ENCODE measurements around the gene TMPRSS3.

The TMPRSS3 gene

DNA sequence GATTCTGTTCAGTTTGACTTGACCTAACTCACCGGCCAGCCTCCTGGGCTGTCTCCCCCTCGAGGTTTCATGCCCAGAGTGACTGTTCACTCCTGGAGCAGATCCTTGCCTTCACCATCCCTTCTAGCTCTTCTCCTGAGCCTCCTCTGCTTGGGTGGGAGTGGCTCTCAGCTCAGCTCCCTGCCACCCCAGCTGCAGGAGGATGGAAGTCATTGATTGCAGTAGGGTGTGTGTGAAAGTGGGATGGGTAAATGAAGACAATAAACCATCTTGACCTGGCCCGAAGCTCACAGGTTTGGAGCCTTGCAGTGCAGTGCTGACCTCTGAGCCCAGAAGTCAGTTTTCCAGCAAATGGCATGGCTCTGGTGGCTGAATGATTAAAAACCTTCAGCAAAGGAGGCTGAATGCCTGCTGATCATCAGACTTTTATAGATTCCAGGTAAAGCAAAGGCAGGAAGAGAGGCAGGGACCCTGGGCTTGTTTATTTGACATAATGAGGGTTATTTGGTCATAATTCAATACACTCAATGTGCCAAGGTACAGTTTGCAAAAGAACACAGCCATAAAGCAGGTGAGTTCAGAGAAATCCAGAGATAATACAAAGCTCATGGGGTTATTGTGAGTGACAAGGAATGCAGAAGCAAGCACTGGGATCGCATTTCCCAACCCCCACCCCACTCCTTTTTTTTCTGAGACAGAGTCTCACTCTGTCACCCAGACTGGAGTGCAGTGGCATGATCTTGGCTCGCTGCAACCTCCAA is 63.1 kb downstream of the TMPRSS3 start:
- no peak overlapping the region for H3K27ac ChIP-seq (ENCODE audit: low read depth, low read length)
- H4K20me1 ChIP-seq (ENCODE audit: control insufficient read depth, insufficient read depth, low read depth, low read length) = no peaks in the 10 kb centered on the region
- H3K79me2 ChIP-seq (ENCODE audit: control insufficient read depth, low read length) = no peaks in the 10 kb centered on the region
- H3K4me1 ChIP-seq (ENCODE audit: control insufficient read depth, low read length) = peaks cover 6% of the 10 kb centered on the region; the same call in 1 of the 2 replicates
- no peak overlapping the region for H3K4me2 ChIP-seq (ENCODE audit: low read length)
- no peak for TF ChIP-seq EZH2phosphoT487 (IDR thresholded peaks at IDR 0.05; ENCODE audit: borderline replicate concordance, low read length)
- TF ChIP-seq, protein P1, sequence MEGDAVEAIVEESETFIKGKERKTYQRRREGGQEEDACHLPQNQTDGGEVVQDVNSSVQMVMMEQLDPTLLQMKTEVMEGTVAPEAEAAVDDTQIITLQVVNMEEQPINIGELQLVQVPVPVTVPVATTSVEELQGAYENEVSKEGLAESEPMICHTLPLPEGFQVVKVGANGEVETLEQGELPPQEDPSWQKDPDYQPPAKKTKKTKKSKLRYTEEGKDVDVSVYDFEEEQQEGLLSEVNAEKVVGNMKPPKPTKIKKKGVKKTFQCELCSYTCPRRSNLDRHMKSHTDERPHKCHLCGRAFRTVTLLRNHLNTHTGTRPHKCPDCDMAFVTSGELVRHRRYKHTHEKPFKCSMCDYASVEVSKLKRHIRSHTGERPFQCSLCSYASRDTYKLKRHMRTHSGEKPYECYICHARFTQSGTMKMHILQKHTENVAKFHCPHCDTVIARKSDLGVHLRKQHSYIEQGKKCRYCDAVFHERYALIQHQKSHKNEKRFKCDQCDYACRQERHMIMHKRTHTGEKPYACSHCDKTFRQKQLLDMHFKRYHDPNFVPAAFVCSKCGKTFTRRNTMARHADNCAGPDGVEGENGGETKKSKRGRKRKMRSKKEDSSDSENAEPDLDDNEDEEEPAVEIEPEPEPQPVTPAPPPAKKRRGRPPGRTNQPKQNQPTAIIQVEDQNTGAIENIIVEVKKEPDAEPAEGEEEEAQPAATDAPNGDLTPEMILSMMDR (IDR thresholded peaks at IDR 0.05; ENCODE audit: low read depth, low read length, poor library complexity, severe bottlenecking) = no peak
- H3K27me3 ChIP-seq (ENCODE audit: control insufficient read depth, low read length) = peaks cover 36% of the 10 kb centered on the region
- no peaks in the 10 kb centered on the region for H3K9me3 ChIP-seq (ENCODE audit: control insufficient read depth, insufficient read depth, low read length)
- no peaks in the 10 kb centered on the region for H3K9me2 ChIP-seq (replicated peaks; ENCODE audit: control insufficient read depth, low read length)
- H3K36me3 ChIP-seq (ENCODE audit: control insufficient read depth, low read length) = no peaks in the 10 kb centered on the region
- H3K4me3 ChIP-seq (ENCODE audit: low read length) = no peak overlapping the region
- peaks cover 5% of the 10 kb centered on the region; the same call in 1 of the 2 replicates for H3F3A ChIP-seq (ENCODE audit: control insufficient read depth, insufficient read depth)

DNA sequence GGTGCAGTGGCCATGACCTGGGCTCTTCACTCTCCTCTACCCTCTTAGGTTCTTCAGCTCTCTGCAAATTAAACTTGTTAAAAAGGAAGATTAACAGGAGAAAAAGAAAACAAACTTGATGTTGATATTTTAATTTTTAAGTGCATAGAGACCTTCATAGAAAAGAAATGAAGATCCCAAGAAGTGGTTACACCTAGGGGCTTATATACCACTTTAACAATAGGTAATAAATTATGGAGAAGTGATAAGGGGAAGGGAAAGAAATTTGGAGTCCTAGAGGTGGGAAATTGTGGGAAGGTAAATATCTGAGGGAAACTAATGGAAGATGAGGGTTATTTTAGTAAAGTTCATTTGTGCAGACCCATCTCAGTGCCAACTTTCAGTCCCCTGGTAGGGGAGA is 64.2 kb downstream of the TMPRSS3 start:
- Histone ChIP-seq H3K79me2 (ENCODE audit: control insufficient read depth, low read length) (no peaks in the 10 kb centered on the region), H3K27me3 (ENCODE audit: control insufficient read depth, low read length) (peaks cover 30% of the 10 kb centered on the region), H3K36me3 (ENCODE audit: control insufficient read depth, low read length) (no peaks in the 10 kb centered on the region), H3K4me2 (ENCODE audit: low read length) (no peak overlapping the region), H3K4me1 (ENCODE audit: control insufficient read depth, low read length) (peaks cover 6% of the 10 kb centered on the region; the same call in 1 of the 2 replicates), H3K4me3 (ENCODE audit: low read length) (no peak overlapping the region), H3K27ac (ENCODE audit: low read depth, low read length) (no peak overlapping the region), H3F3A (ENCODE audit: control insufficient read depth, insufficient read depth) (peaks cover 4% of the 10 kb centered on the region; the same call in 1 of the 2 replicates), H4K20me1 (ENCODE audit: control insufficient read depth, insufficient read depth, low read depth, low read length) (no peaks in the 10 kb centered on the region), H3K9me3 (ENCODE audit: control insufficient read depth, insufficient read depth, low read length) (no peaks in the 10 kb centered on the region), H3K9me2 (replicated peaks; ENCODE audit: control insufficient read depth, low read length) (no peaks in the 10 kb centered on the region)
- TF ChIP-seq, protein P1 (IDR thresholded peaks at IDR 0.05; ENCODE audit: low read depth, low read length, poor library complexity, severe bottlenecking) = no peak
- TF ChIP-seq EZH2phosphoT487 (IDR thresholded peaks at IDR 0.05; ENCODE audit: borderline replicate concordance, low read length) = no peak

DNA sequence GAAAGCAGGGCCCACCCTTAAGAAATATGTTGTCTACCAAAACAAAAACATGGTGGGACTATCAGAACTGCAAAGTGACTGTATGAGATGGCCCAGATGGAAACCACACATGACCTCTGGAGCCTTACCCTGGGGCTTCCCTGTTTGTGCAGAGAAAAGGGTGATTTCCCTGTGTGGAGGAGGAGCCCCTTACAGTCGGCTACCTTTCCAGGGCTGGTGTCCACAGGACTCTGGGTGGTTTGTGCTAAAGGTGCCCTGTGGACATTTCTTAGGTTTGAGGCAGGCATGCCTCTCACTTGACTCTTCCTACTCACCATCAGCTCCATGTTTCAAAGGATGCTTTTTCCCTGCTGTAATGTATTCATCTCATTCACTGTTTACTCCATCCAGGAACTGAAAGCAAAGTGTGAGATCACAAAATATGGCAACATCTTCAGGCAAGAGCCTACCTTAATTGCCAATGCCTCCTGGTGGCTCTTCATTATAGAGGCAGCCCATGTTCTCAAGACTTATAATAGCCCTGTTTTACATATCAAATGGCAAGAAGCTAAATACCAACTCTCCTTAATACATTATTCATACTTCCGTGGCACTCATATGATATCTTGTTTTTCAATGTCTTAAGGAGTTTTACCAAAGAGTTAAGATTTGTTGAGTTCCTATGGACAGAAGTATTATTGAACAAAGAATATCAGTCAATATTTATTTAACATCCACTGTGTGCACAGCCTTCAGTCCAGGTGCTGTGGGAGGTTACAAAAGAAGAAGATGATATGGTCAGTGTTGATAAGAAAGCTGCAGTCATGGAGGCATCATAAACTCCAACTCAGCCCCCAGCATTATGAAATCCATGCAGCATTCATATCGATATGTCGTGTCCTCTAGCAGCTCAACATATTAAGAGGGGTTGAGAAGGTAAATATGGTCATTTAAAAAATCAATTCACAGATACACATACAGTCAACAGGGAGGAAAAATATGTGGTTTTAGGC is 65.2 kb downstream of the TMPRSS3 start:
- Histone ChIP-seq H3K9me2 (replicated peaks; ENCODE audit: control insufficient read depth, low read length) (no peaks in the 10 kb centered on the region), H4K20me1 (ENCODE audit: control insufficient read depth, insufficient read depth, low read depth, low read length) (no peaks in the 10 kb centered on the region), H3K4me2 (ENCODE audit: low read length) (no peak overlapping the region)

More for the DNA sequence above, 65.2 kb downstream of the TMPRSS3 start:
- Histone ChIP-seq H3K36me3 (ENCODE audit: control insufficient read depth, low read length) (no peaks in the 10 kb centered on the region), H3K27me3 (ENCODE audit: control insufficient read depth, low read length) (peaks cover 23% of the 10 kb centered on the region), H3K27ac (ENCODE audit: low read depth, low read length) (no peak overlapping the region), H3F3A (ENCODE audit: control insufficient read depth, insufficient read depth) (no peaks in the 10 kb centered on the region), H3K9me3 (ENCODE audit: control insufficient read depth, insufficient read depth, low read length) (no peaks in the 10 kb centered on the region), H3K4me1 (ENCODE audit: control insufficient read depth, low read length) (peaks cover under 1% of the 10 kb centered on the region; the same call in 1 of the 2 replicates), H3K4me3 (ENCODE audit: low read length) (no peak overlapping the region), H3K79me2 (ENCODE audit: control insufficient read depth, low read length) (no peaks in the 10 kb centered on the region)
- TF ChIP-seq, protein P1 (IDR thresholded peaks at IDR 0.05; ENCODE audit: low read depth, low read length, poor library complexity, severe bottlenecking) = no peak
- no peak for TF ChIP-seq EZH2phosphoT487 (IDR thresholded peaks at IDR 0.05; ENCODE audit: borderline replicate concordance, low read length)
